ENCODE measurements around the gene CEACAM16. TPM values are rescaled to one million over a fixed set of nuclear protein-coding genes. Genes with fewer than 3 reads are reported as not detected.

The CEACAM16 gene
- total and polyA plus RNA-seq, 10 of the 15 experiments (the other 5 are each of a cell fraction or from before 2014, with no cell fraction given): not detected

GRCh38 chr19:44753932-44754749 is 55.2 kb downstream of the CEACAM16 start:
- Histone ChIP-seq H3K27ac (ENCODE audit: control insufficient read depth, insufficient read depth) (peak overlapping the region; percentile 95), H3K9me3 (replicated peaks; ENCODE audit: control insufficient read depth, insufficient read depth, low read length) (no peaks in the 10 kb centered on the region), H3K36me3 (ENCODE audit: control insufficient read depth in 2 of 2, insufficient read depth in 2 of 2, low read length in 1 of 2) (peaks cover 0 to 11% of the 10 kb centered on the region in 2 experiments), H3K79me2 (ENCODE audit: control insufficient read depth, insufficient read depth, low read length) (peaks cover 48% of the 10 kb centered on the region), H2AFZ (ENCODE audit: control insufficient read depth, low read depth, low read length) (peak overlapping the region; percentile 19; the same call in 1 of the 2 replicates), H3K4me3 (peak overlapping the region; percentile 77), H3K9ac (ENCODE audit: control insufficient read depth, insufficient read depth, low read length) (peak overlapping the region; percentile 87), H3K4me2 (ENCODE audit: control insufficient read depth, insufficient read depth) (peak overlapping the region; percentile 90), H3K27me3 (replicated peaks in 1 of 2; ENCODE audit: control insufficient read depth in 2 of 2, insufficient read depth in 2 of 2, low read length in 1 of 2) (no peaks in the 10 kb centered on the region), H3K4me1 (ENCODE audit: control insufficient read depth, insufficient read depth, low read length) (peaks cover 34% of the 10 kb centered on the region), H4K20me1 (ENCODE audit: control insufficient read depth, insufficient read depth) (no peaks in the 10 kb centered on the region)
- WGBS (ENCODE audit: insufficient coverage, insufficient replicate concordance, low lambda C conversion rate, missing lambda C conversion rate): 1% methylated on average over 32 of the region's 33 CpGs
- BruUV-seq (replicated peaks): TSS peak; percentile 75
- SMC1A ChIA-PET (ENCODE audit: uncharacterized antibody, unreplicated experiment): interaction anchor here (0.6 to 7.7 kb wide), 11 partner anchors 9 to 449 kb away, joined by 3 to 115 read pairs (median 4); partner anchors contain the start of gene ZNF235
- ATAC-seq (peak; percentile 63), FAIRE-seq (peak; percentile 72), DNase-seq (ENCODE audit: low read depth, low spot score) (no peak)
- CTCF ChIA-PET: interaction anchor here (0.9 to 7.7 kb wide), 5 partner anchors 13 to 30 kb away, joined by 3 to 109 read pairs (median 5); no protein-coding TSS in a partner anchor
- intact Hi-C loops (cut with micrococcal nuclease; ENCODE audit: unreplicated experiment) (loop anchor here (1.0 to 2.0 kb wide), 4 partner anchors 16 to 63 kb away; no protein-coding TSS in a partner anchor), in situ Hi-C loops (cut with MboI) (no loop called here)
- RAD21 ChIA-PET (ENCODE audit: unreplicated experiment): interaction anchor here (0.8 to 4.2 kb wide), 8 partner anchors 13 to 65 kb away, joined by 3 to 49 read pairs (median 20); no protein-coding TSS in a partner anchor
- POLR2A ChIA-PET: interaction anchor here (0.8 to 3.8 kb wide), 8 partner anchors 11 to 62 kb away, joined by 3 to 32 read pairs (median 12); no protein-coding TSS in a partner anchor
- TF ChIP-seq NBN (IDR thresholded peaks at IDR 0.05) (peak; percentile 70; the same call in 1 of the 2 replicates), USF1 (IDR thresholded peaks at IDR 0.05; ENCODE audit: borderline replicate concordance, extremely low read length, insufficient read depth, low read depth, low read length) (no peak), DPF2 (IDR thresholded peaks at IDR 0.05) (peak; percentile 86), CEBPZ (IDR thresholded peaks at IDR 0.05; ENCODE audit: low read depth, low read length) (no peak), ZSCAN29 (IDR thresholded peaks at IDR 0.05) (no peak), BHLHE40 (IDR thresholded peaks at IDR 0.05; ENCODE audit: borderline replicate concordance in 1 of 2, low read depth in 2 of 2, low read length in 1 of 2) (peak in 1 of 2 experiments; percentile 16; a peak in 1 of 4 replicates), POLR2A (IDR thresholded peaks at IDR 0.05; ENCODE audit: low read depth, low read length) (peak; percentile 44; the same call in 1 of the 2 replicates), CREB1 (IDR thresholded peaks at IDR 0.05; ENCODE audit: low read depth) (0 out of 2 replicates have a peak, but pooled peaks have one; percentile 15), EED (IDR thresholded peaks at IDR 0.05; ENCODE audit: low read depth) (peak; percentile 70), NFXL1 (IDR thresholded peaks at IDR 0.05; ENCODE audit: borderline replicate concordance) (no peak), ESRRA (IDR thresholded peaks at IDR 0.05; ENCODE audit: low read length) (no peak), ZNF207 (IDR thresholded peaks at IDR 0.05; ENCODE audit: borderline replicate concordance) (no peak), SIN3A (IDR thresholded peaks at IDR 0.05; ENCODE audit: low read depth, low read length) (0 out of 2 replicates have a peak, but pooled peaks have one; percentile 22), TCF7 (IDR thresholded peaks at IDR 0.05; ENCODE audit: borderline replicate concordance) (no peak), SRF (IDR thresholded peaks at IDR 0.05; ENCODE audit: low read depth in 2 of 2, low read length in 2 of 2) (0 out of 4 replicates have a peak, but pooled peaks of 1 of the 2 experiments have one; percentile 35), ZBTB33 (IDR thresholded peaks at IDR 0.05) (no peak), KAT2A (conservative IDR thresholded peaks at IDR 0.05; ENCODE audit: control insufficient read depth, low read depth, low read length) (no peak)

All from GM12878 (cell line).